Progenitor cell of endocrine pancreas (in vitro differentiated cells): ENCODE results near the gene COL4A1. TPM values are rescaled to one million over a fixed set of nuclear protein-coding genes. Genes with fewer than 3 reads are reported as not detected.

Experiments
- DNase-seq: peaks from one replicate; pipeline ENCODE4 v3.0.0; 2021; ENCODE audit warnings: low spot score; ENCODE audit not compliant: unreplicated experiment
- H3K27ac Mint-ChIP-seq: 2 replicates; pipeline ENCODE4 v1.8.0; 2021; ENCODE audit warnings: mild to moderate bottlenecking, moderate library complexity, mixed read lengths
- H3K27me3 Mint-ChIP-seq: 2 replicates; pipeline ENCODE4 v1.8.0; 2021; ENCODE audit warnings: mixed read lengths
- H3K36me3 Mint-ChIP-seq: 2 replicates; pipeline ENCODE4 v1.8.0; 2022; ENCODE audit warnings: mixed read lengths; ENCODE audit not compliant: insufficient read depth
- H3K4me1 Mint-ChIP-seq: 2 replicates; pipeline ENCODE4 v1.8.0; 2021; ENCODE audit warnings: low read depth, mixed read lengths
- H3K4me3 Mint-ChIP-seq: 2 replicates; pipeline ENCODE4 v1.8.0; 2021; ENCODE audit warnings: low read depth, mild to moderate bottlenecking, moderate library complexity, mixed read lengths
- H3K9me3 Mint-ChIP-seq: 2 replicates; pipeline ENCODE4 v1.8.0; 2021; ENCODE audit warnings: low read depth, mixed read lengths
- total RNA-seq: library from RNA; stranded (reverse); gene quantifications from 2 replicates; pipeline ENCODE4 v1.2.1, GENCODE V29; 2021
- TF ChIP-seq, protein P1 (sequence below): fragments of 200-600 bp; sonication (generic); IDR thresholded peaks from one replicate; pipeline ENCODE4 v1.5.0; 2021; ENCODE audit warnings: antibody characterized with exemption, mild to moderate bottlenecking; ENCODE audit not compliant: unreplicated experiment

COL4A1 gene
- total RNA-seq, 1 donor from 2014 or later: 81.3 TPM

DNA sequence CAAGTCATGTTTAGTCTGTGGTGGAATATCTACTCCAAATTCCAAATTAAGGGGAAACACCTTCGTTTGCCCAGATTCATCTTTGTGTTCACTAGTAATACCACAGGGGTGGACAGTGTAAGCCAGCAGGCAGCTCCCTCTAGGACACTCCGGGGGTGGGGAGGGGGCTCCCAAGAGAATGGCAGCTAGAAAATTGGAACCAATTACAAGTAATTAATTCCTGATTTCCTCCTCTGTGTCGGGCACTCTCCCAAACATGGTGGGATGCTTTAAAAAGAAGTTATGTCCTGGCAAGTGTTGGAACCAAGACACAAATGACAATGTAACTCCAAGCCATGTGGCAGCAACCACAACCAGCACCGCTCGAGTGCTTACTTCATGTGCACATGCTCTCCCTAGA is 5.9 kb downstream of the COL4A1 start:
- peaks cover 65% of the 10 kb centered on the region for H3K27me3 Mint-ChIP-seq
- no peak overlapping the region for H3K4me3 Mint-ChIP-seq
- TF ChIP-seq, protein P1, sequence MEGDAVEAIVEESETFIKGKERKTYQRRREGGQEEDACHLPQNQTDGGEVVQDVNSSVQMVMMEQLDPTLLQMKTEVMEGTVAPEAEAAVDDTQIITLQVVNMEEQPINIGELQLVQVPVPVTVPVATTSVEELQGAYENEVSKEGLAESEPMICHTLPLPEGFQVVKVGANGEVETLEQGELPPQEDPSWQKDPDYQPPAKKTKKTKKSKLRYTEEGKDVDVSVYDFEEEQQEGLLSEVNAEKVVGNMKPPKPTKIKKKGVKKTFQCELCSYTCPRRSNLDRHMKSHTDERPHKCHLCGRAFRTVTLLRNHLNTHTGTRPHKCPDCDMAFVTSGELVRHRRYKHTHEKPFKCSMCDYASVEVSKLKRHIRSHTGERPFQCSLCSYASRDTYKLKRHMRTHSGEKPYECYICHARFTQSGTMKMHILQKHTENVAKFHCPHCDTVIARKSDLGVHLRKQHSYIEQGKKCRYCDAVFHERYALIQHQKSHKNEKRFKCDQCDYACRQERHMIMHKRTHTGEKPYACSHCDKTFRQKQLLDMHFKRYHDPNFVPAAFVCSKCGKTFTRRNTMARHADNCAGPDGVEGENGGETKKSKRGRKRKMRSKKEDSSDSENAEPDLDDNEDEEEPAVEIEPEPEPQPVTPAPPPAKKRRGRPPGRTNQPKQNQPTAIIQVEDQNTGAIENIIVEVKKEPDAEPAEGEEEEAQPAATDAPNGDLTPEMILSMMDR: no peak
- peaks cover 31% of the 10 kb centered on the region for H3K4me1 Mint-ChIP-seq
- H3K9me3 Mint-ChIP-seq: no peaks in the 10 kb centered on the region
- peaks cover 9% of the 10 kb centered on the region for H3K36me3 Mint-ChIP-seq
- H3K27ac Mint-ChIP-seq: no peak overlapping the region
- DNase-seq: no peak

DNA sequence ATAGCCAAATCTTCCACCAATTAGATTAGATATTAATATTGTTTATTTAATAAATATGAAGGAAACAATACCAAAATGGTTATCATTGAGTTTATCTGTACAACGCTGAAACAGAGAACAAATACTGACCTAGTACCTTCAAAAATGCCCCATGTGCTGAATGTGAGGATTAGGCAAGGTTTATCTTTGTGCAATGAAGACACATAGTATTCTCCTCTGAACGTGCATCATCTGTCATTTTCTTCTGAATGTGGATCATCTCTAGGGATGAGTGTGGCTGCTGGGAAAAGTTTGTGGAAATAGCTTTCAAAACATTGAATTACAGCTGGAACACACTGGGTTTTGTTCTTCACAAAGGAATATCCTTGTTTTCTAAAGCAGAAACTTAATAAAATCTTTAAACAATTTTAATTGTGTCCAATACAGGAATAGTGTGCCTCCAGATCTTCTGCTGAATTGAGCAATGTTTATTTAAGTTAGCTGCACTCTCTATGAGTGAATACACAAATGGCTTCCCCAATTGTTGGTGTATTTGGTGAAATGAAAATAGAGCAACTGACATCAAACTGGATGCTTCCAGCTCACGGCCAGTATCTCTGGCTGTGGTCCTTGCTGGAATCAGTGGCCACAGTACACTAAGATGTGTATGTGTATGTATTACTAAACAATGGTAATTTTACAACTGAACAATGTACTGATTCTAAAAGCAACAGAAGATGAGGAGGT is 6.7 kb downstream of the COL4A1 start:
- DNase-seq: no peak
- peaks cover 64% of the 10 kb centered on the region for H3K27me3 Mint-ChIP-seq
- no peaks in the 10 kb centered on the region for H3K9me3 Mint-ChIP-seq
- no peak overlapping the region for H3K27ac Mint-ChIP-seq
- no peak overlapping the region for H3K4me3 Mint-ChIP-seq
- peaks cover 23% of the 10 kb centered on the region for H3K4me1 Mint-ChIP-seq
- TF ChIP-seq, protein P1: no peak
- peaks cover 9% of the 10 kb centered on the region for H3K36me3 Mint-ChIP-seq

DNA sequence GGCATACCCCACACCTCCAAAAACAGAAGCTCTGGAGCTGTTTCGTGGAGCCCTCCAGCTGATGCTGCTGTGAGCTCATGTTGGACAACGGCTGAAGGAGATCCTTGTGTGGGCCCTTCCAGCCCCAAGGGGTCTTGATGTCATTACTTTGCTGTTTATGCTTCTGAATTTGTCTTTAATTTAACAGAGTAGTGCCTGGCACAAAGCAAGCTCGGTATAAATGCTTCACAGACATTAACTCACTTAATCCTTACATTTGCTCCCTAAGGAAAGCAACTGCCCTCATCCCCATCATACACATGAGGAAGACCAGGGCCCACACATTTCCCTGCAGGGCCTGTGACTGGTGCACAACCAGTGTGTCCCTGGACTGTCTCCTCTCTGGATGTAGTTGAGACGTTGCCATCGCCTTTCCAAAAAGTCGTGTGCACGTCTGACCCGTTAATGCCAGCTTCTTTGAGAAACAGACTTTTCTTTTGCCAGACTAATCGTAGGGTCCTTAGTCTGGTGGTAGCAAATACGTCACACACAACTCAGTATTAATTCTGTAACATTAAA is 7.6 kb downstream of the COL4A1 start:
- DNase-seq: no peak
- TF ChIP-seq, protein P1: no peak
- Mint-ChIP-seq H3K27ac (no peak overlapping the region), H3K4me1 (peaks cover 15% of the 10 kb centered on the region), H3K9me3 (no peaks in the 10 kb centered on the region), H3K36me3 (peaks cover 9% of the 10 kb centered on the region), H3K4me3 (no peak overlapping the region), H3K27me3 (peaks cover 56% of the 10 kb centered on the region)

DNA sequence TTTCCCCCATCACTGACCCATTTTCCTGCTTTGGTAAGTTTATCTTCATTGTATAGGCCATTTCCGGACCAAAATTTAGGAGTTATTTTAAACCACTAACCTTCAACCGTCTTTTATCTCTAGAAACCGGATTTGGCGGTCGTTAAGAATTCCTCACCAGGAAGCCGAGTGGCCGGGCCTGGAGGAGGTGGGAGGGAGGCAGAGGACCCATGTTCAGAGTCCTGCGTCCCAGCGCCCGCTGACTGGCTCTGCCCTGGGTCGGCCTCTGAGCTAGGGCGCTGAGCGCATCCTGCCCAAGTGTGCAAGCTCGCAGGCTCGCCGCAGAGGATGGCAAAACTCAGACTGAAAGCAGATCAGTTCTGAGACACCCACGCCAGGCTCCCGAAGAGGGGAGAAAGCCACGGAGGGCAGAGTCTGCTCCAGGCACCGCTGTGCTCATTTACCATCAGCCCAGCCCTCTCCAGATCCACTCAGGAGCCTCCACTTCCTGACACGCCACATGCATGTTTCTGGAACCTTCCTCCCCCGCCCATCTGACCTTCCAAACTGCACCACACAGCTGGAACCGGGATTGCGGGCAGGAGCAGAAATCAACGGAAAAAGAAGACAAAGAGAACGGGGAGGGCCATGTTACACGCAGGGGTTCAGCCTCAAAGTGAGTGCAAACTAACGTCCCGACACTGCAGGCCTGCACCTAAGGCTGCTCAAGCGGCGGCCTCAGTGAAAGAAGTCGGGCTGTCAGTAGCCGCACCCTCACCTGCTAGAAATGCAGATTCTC is 8.3 kb downstream of the COL4A1 start:
- Mint-ChIP-seq H3K9me3 (no peaks in the 10 kb centered on the region), H3K4me3 (no peak overlapping the region), H3K4me1 (peaks cover 12% of the 10 kb centered on the region), H3K27me3 (peaks cover 49% of the 10 kb centered on the region), H3K27ac (no peak overlapping the region), H3K36me3 (peaks cover 9% of the 10 kb centered on the region)
- TF ChIP-seq, protein P1: no peak
- no peak for DNase-seq

DNA sequence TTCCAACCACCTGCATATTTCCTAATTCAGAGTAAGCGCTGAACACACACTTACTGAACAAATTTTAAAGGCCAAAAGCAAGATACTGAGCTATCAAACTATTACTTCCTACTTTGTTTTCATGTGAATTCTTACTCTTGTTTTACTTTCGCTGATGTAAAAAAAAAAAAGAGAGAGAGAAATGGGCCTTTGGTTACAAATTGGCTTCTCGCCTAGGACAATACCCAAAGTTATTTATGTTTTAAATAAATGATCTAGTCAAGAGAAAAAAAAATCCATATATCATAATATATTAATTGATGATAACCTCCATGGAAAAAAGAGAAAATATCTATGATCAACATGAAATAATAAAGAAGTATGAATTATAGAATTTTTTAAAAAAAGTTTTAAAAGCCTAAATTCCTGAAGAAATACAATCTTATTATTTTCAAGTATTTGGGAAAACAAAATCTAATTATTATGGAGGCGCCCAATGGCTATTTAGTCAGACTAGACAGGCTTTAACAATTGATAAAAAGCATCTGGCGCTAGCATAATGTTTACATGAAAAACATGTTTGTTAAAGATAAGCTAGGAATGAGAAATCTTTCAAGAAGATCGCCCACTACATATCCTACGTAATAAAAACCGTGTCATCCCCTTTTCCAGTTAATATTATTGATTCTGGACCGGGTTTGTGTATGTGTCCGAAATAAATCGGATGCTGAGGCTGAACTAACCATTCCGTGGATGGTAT is 9.0 kb downstream of the COL4A1 start:
- H3K27me3 Mint-ChIP-seq: peaks cover 42% of the 10 kb centered on the region
- no peak overlapping the region for H3K4me3 Mint-ChIP-seq
- peaks cover 8% of the 10 kb centered on the region for H3K4me1 Mint-ChIP-seq
- TF ChIP-seq, protein P1: no peak
- H3K36me3 Mint-ChIP-seq: peaks cover 8% of the 10 kb centered on the region
- no peak overlapping the region for H3K27ac Mint-ChIP-seq
- no peak for DNase-seq
- H3K9me3 Mint-ChIP-seq: no peaks in the 10 kb centered on the region
